ENCODE data around the gene PANK1.

Gene PANK1

DNA sequence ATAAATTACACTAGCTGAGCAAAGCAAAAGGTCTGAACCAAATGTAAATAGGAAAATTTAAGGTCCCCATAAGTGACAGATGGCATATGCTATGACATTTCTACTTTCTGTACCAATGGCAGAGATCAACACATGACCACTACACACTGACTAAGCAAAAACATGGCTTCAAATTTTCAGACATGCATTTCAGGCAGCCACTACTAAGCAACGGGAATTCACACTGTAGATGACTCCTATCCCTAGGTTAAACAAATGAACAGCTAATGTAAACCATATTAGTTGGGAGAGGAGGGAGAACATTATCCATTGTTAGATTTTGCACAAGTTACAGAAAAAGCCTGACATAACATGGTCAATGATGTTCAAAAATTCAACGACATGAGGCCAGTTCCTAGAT lies 45.0 kb upstream of the PANK1 start:
- Histone ChIP-seq H3K27ac (ENCODE audit: extremely low read depth, low read depth, low read length) (no peak overlapping the region), H3K4me3 (ENCODE audit: low read depth, low read length) (no peak overlapping the region), H3K9me3 (ENCODE audit: control insufficient read depth, insufficient read depth, low read depth, low read length) (no peaks in the 10 kb centered on the region), H3K36me3 (ENCODE audit: control insufficient read depth in 2 of 2, insufficient read depth in 1 of 2, low read length in 2 of 2) (no peaks in the 10 kb centered on the region), H3K4me1 (ENCODE audit: control insufficient read depth, insufficient read depth, low read length) (no peaks in the 10 kb centered on the region)
- TF ChIP-seq ZNF837 (tag by site-specific recombination; IDR thresholded peaks at IDR 0.05) (no peak), ZNF658 (tag by site-specific recombination; IDR thresholded peaks at IDR 0.05) (no peak), ZNF777 (tag by site-specific recombination; IDR thresholded peaks at IDR 0.05; ENCODE audit: borderline replicate concordance) (no peak), ZNF521 (tag by site-specific recombination; IDR thresholded peaks at IDR 0.05) (no peak), ZEB2 (tag by site-specific recombination; IDR thresholded peaks at IDR 0.05) (no peak), ZNF473 (tag by site-specific recombination; IDR thresholded peaks at IDR 0.05) (no peak), ZNF394 (tag by site-specific recombination; IDR thresholded peaks at IDR 0.05; ENCODE audit: borderline replicate concordance) (no peak), ZNF701 (tag by site-specific recombination; IDR thresholded peaks at IDR 0.05) (no peak), ZNF324 (tag by site-specific recombination; IDR thresholded peaks at IDR 0.05) (no peak), ZNF248 (tag by site-specific recombination; IDR thresholded peaks at IDR 0.05) (no peak)
- TF ChIP-seq, protein P1, sequence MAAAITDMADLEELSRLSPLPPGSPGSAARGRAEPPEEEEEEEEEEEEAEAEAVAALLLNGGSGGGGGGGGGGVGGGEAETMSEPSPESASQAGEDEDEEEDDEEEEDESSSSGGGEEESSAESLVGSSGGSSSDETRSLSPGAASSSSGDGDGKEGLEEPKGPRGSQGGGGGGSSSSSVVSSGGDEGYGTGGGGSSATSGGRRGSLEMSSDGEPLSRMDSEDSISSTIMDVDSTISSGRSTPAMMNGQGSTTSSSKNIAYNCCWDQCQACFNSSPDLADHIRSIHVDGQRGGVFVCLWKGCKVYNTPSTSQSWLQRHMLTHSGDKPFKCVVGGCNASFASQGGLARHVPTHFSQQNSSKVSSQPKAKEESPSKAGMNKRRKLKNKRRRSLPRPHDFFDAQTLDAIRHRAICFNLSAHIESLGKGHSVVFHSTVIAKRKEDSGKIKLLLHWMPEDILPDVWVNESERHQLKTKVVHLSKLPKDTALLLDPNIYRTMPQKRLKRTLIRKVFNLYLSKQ (tag by site-specific recombination; IDR thresholded peaks at IDR 0.05; ENCODE audit: borderline replicate concordance): no peak
- TF ChIP-seq, protein P2, sequence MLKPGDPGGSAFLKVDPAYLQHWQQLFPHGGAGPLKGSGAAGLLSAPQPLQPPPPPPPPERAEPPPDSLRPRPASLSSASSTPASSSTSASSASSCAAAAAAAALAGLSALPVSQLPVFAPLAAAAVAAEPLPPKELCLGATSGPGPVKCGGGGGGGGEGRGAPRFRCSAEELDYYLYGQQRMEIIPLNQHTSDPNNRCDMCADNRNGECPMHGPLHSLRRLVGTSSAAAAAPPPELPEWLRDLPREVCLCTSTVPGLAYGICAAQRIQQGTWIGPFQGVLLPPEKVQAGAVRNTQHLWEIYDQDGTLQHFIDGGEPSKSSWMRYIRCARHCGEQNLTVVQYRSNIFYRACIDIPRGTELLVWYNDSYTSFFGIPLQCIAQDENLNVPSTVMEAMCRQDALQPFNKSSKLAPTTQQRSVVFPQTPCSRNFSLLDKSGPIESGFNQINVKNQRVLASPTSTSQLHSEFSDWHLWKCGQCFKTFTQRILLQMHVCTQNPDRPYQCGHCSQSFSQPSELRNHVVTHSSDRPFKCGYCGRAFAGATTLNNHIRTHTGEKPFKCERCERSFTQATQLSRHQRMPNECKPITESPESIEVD (tag by site-specific recombination; IDR thresholded peaks at IDR 0.05): no peak
- TF ChIP-seq, protein P3, sequence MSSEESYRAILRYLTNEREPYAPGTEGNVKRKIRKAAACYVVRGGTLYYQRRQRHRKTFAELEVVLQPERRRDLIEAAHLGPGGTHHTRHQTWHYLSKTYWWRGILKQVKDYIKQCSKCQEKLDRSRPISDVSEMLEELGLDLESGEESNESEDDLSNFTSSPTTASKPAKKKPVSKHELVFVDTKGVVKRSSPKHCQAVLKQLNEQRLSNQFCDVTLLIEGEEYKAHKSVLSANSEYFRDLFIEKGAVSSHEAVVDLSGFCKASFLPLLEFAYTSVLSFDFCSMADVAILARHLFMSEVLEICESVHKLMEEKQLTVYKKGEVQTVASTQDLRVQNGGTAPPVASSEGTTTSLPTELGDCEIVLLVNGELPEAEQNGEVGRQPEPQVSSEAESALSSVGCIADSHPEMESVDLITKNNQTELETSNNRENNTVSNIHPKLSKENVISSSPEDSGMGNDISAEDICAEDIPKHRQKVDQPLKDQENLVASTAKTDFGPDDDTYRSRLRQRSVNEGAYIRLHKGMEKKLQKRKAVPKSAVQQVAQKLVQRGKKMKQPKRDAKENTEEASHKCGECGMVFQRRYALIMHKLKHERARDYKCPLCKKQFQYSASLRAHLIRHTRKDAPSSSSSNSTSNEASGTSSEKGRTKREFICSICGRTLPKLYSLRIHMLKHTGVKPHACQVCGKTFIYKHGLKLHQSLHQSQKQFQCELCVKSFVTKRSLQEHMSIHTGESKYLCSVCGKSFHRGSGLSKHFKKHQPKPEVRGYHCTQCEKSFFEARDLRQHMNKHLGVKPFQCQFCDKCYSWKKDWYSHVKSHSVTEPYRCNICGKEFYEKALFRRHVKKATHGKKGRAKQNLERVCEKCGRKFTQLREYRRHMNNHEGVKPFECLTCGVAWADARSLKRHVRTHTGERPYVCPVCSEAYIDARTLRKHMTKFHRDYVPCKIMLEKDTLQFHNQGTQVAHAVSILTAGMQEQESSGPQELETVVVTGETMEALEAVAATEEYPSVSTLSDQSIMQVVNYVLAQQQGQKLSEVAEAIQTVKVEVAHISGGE (tag by site-specific recombination; conservative IDR thresholded peaks at IDR 0.05; ENCODE audit: low read depth): no peak
- TF ChIP-seq, protein P4, sequence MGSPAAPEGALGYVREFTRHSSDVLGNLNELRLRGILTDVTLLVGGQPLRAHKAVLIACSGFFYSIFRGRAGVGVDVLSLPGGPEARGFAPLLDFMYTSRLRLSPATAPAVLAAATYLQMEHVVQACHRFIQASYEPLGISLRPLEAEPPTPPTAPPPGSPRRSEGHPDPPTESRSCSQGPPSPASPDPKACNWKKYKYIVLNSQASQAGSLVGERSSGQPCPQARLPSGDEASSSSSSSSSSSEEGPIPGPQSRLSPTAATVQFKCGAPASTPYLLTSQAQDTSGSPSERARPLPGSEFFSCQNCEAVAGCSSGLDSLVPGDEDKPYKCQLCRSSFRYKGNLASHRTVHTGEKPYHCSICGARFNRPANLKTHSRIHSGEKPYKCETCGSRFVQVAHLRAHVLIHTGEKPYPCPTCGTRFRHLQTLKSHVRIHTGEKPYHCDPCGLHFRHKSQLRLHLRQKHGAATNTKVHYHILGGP (tag by site-specific recombination; IDR thresholded peaks at IDR 0.05): no peak
- TF ChIP-seq, protein P5, sequence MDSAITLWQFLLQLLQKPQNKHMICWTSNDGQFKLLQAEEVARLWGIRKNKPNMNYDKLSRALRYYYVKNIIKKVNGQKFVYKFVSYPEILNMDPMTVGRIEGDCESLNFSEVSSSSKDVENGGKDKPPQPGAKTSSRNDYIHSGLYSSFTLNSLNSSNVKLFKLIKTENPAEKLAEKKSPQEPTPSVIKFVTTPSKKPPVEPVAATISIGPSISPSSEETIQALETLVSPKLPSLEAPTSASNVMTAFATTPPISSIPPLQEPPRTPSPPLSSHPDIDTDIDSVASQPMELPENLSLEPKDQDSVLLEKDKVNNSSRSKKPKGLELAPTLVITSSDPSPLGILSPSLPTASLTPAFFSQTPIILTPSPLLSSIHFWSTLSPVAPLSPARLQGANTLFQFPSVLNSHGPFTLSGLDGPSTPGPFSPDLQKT (IDR thresholded peaks at IDR 0.05; ENCODE audit: borderline replicate concordance, low read depth, low read length): no peak
- POLR2A ChIA-PET: interaction anchor here (3.8 kb wide), 1 partner anchor 11 kb away, joined by 18 read pairs; the partner anchor contains the start of gene KIF20B
- CTCF ChIA-PET: no interaction called here

DNA sequence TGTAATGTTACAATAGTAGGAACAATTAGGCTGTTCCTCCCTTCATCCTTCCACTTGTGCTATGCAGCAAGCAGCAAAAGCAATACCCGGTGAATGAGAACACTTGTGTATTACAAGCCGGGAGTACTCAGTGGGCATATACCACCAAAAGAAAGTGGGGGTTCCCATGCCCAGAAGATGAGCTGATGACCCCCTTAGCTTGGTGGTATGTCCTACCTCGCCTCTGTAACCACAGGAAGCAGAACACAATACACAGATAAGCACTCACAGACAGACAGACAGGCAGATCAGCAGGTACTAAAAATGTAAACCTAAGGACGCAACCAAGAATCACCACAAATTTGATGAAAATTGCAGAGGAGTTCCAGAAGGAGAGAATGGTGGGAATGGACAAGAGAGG lies 40.9 kb upstream of the PANK1 start:
- TF ChIP-seq, protein P6, sequence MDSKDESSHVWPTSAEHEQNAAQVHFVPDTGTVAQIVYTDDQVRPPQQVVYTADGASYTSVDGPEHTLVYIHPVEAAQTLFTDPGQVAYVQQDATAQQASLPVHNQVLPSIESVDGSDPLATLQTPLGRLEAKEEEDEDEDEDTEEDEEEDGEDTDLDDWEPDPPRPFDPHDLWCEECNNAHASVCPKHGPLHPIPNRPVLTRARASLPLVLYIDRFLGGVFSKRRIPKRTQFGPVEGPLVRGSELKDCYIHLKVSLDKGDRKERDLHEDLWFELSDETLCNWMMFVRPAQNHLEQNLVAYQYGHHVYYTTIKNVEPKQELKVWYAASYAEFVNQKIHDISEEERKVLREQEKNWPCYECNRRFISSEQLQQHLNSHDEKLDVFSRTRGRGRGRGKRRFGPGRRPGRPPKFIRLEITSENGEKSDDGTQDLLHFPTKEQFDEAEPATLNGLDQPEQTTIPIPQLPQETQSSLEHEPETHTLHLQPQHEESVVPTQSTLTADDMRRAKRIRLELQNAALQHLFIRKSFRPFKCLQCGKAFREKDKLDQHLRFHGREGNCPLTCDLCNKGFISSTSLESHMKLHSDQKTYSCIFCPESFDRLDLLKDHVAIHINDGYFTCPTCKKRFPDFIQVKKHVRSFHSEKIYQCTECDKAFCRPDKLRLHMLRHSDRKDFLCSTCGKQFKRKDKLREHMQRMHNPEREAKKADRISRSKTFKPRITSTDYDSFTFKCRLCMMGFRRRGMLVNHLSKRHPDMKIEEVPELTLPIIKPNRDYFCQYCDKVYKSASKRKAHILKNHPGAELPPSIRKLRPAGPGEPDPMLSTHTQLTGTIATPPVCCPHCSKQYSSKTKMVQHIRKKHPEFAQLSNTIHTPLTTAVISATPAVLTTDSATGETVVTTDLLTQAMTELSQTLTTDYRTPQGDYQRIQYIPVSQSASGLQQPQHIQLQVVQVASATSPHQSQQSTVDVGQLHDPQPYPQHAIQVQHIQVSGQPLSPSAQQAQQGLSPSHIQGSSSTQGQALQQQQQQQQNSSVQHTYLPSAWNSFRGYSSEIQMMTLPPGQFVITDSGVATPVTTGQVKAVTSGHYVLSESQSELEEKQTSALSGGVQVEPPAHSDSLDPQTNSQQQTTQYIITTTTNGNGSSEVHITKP (tag by site-specific recombination; IDR thresholded peaks at IDR 0.05): peak; percentile 79
- no peak for TF ChIP-seq ZNF521 (tag by site-specific recombination; IDR thresholded peaks at IDR 0.05)
- ChIA-PET CTCF (no interaction called here), POLR2A (no interaction called here)
- Histone ChIP-seq H3K27ac (ENCODE audit: extremely low read depth, low read depth, low read length) (no peak overlapping the region), H3K4me1 (ENCODE audit: control insufficient read depth, insufficient read depth, low read length) (no peaks in the 10 kb centered on the region), H3K36me3 (ENCODE audit: control insufficient read depth in 2 of 2, insufficient read depth in 1 of 2, low read length in 2 of 2) (no peaks in the 10 kb centered on the region), H3K9me3 (ENCODE audit: control insufficient read depth, insufficient read depth, low read depth, low read length) (no peaks in the 10 kb centered on the region), H3K4me3 (ENCODE audit: low read depth, low read length) (no peak overlapping the region)

All from HEK293 (cell line).